NCI-H2227 (cell line): ENCODE data around the gene RXRB.

Source experiments
- DNase-seq: peaks from one replicate; lab custom pipeline; 2025; ENCODE audit not compliant: unreplicated experiment; lab: John Stamatoyannopoulos, UW

RXRB gene

DNA sequence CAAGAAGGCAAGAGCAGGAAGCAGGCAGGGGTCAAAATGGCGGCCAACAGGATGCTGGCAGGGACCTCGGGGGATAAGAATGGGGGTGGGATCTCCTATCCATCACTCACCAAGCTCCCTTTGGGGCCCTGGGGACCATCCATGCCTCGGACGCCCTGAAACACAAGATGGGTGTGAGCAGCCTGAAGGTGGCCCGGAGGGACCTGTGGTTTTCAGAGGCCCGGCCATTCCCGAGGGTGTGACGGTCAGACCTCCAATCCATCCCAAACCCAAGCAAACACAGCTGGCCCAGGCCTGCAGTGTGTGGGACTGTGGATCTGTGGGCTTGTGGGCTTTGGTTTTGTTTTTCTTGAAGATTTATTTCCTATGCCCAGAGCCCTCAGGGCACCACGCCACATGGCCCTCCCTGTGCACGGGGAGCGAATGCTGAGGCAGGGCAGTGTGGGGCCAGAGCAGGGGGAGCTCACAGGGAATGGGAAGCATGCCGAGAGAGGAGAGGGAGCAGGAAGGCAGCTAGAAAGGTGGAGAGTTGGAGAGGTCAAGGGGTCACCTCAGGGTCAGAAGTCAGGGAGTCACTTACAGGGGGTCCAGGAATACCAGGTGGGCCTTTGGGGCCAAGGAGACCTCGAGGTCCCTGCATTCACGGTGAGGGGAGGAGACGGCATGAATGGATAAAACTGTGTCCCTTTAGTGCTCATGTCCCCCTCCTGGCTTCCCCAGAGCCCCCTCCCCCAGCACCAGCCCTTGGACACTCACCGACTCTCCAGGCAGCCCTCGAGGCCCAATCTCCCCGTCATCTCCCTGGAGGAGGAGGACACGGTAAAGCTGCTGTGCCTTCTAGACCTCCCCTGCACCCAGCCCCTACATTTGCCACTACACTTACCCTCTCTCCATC lies 22.7 kb downstream of the RXRB start:
- no peak for DNase-seq

DNA sequence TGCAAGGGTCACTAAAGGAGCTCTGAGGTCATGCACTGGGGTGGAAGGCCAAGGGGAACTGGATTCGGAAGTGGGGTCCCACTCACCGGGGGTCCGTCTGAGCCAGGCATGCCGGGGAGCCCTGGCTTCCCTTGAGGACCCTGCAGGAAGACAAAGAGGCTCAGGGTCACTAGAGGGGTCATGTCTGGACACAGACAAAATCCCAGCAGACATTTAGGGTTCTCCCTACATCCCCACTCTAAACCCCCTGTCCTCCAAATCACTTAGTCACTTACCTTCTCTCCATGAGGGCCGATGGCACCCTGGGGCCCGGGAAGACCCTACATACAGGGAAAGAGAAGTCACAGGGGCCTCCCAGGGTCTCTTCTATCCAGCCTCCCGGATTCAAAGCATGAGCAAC lies 23.6 kb downstream of the RXRB start:
- DNase-seq: no peak

DNA sequence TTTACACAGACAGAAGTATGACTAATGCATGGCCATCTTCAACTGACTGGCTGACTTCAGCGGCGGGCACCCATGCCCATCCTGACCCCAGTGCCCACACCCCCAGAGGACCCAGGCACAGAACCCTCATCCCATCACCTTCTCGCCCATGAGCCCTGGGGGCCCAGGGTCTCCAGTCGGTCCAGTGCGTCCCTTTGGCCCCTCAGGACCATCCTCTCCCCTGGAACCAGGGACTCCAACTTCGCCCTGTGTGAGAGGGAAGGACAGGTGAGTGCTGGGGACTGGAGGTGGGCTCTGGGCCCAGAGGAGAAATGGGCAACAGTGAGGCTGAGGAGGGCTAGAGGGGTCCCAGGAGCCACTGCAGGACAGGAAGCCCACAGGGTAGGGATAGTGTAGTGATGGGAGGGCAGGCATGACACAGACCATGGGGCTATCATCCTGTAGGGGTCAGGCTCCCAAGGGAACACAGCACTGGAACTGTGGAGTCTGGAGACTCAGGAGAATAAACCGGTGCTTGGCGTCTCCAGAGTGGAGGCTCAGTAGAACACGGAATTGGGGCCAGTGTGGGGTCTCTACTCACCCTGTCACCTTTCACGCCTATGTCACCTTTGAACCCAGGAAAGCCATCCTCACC lies 24.9 kb downstream of the RXRB start:
- no peak for DNase-seq

DNA sequence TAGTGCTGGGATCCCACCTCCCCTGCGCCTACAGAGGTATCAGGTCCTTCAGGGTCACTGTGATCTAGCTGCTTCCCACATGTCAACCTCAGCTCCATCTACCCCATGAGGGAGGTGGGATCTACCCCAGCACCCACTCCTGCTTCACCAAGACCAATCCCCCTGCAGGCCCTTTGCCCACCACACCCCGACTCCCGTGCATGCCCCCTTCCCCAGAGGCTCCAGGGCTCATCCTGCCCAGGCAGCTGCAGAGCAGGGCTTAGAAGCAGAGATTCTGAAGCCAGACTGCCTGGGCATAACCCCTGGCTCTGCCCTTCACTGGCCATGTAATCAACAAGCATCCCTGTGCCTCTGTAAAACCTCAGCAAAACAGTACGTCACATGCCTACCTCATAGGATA lies 25.7 kb downstream of the RXRB start:
- DNase-seq: no peak

DNA sequence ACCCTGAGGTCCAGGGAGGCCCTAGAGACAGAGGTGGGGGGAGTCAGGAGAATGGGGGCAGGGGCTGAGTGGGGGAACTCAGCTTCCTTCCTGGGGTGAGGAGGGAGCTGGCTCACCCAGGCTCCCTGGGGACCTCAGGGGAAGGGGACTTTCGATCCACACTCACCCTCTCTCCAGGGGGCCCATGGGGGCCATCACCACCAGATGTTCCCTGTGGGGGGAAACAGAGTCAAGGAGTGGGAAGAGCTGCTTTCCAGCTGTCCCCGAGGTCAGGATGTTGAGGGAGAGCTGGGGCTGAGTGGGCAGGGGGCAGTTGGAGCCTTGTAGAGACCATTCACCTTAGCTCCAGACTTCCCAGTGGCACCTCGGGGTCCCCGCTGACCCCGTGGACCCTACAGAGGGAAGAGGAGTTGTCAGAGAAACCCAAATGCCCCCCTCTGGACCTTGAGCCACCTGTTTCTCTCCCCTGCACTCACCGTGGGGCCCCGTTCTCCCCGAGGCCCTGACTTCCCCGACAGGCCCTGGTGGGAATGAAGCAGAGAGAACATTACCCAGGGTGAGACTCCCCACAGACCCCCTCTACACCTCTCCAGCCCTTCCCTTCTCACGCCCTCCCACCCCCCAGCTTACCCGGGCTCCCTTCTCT lies 26.8 kb downstream of the RXRB start:
- no peak for DNase-seq

DNA sequence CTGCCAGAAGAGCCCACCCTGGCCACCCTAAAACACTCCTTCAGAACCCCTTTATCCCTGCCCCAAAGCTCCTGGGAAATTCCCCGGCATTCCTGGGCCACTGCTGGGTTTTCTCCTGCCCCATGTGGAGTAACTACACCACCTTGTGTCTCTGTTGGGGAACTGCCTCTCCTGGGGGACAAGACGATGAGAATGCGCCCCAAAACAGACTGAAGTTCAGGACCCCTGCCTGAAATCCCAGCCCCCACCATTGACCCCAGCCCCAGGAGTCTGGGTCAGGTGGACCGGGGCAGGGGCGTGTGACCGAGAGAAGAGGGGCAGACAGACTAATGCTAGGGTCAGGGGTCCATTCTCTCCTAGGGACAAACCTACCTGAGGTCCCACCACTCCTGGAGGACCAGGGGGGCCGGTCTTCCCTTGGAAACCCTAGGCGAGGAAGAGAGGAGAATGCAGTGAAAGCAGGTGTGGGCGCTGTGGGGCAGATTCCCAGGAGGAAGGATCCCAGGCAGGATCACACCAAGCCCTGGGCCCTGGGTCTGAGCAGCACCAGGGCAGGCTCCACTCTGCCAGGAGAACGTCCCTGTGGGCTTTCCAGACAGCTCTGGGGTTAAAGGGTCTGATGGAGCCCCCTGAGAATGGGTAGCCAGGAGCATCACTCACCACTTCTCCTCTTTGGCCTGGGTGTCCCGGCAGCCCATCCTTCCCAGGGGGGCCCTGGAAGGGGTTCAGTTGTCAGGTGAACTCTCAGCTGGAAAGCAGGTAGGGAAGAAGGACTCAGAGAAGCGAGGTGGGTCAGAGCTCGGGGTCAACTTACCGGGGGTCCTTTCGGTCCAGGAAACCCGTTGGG lies 27.6 kb downstream of the RXRB start:
- peak; percentile 13 for DNase-seq

DNA sequence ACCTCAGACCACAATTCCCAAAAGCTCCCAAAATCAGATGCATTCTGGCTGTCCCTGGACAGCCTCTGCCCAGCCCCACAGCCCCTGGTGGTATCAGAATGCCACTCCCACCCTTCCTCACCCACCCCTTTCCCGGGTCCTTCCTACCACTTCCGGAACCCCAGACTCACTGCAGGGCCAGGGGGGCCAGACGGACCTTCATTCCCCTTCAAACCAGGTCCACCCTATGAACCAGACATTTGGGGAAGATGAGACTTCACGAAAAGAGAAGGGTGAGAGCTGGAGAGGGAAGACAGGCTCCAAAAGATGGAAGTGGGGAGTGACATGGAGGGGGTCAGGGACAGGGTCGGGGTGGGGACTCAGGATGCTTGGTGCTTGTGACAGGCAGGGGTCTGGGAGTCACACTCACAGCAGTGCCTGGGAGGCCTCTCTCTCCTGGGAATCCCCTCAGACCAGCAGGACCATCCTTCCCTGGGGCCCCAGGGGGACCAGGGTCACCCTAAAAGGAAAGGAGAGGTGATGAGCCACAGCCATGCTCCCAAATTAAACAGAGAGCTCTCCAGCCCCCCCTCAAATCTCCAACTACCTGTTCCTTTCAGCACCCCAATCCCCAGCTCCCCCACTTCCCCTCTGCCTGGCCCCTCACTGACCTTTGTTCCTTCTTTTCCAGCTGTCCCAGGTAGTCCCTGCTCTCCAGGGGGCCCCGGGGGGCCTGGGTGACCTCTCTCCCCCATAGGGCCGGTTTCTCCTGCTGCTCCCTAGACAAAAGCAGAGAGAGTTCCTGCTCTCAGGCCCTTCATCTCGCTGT lies 28.4 kb downstream of the RXRB start:
- no peak for DNase-seq

DNA sequence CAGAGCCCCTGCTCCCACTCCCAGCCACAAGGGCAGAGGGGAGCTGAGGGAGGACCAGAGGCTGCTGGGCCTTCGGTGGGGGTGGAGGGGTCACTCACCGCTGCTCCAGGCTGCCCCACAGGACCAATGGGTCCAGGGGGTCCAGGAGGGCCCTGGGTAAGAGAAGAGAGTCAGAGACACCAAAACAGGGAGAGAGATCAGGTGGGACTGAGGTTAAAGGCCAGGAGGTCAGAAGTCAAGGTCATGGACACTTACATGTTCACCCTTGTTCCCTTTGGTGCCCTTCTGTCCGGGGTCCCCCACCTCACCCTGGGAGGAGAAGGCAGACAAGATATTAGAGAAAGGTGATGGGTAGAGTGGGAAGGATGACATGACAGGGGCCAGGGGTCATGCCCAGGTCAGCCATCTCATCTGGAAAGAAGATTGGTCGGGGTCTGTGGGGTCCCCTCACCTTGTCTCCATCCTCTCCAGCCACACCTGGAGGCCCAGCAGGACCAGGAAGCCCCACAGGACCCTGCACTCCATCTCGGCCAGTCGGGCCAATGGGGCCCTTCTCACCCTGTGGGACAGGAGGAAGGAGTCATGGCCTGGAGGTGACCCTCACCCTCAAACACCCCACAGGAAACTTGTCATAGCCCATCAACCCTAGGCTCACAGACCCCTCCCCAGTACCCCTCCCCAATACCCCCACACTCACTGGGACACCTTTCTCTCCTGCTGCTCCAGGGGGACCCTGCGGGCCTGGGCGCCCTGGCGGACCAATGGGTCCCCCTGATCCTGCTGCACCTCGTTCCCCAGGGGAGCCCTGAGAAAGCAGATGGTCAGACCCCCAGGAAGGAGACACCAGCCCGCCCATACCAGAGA lies 29.2 kb downstream of the RXRB start:
- no peak for DNase-seq

DNA sequence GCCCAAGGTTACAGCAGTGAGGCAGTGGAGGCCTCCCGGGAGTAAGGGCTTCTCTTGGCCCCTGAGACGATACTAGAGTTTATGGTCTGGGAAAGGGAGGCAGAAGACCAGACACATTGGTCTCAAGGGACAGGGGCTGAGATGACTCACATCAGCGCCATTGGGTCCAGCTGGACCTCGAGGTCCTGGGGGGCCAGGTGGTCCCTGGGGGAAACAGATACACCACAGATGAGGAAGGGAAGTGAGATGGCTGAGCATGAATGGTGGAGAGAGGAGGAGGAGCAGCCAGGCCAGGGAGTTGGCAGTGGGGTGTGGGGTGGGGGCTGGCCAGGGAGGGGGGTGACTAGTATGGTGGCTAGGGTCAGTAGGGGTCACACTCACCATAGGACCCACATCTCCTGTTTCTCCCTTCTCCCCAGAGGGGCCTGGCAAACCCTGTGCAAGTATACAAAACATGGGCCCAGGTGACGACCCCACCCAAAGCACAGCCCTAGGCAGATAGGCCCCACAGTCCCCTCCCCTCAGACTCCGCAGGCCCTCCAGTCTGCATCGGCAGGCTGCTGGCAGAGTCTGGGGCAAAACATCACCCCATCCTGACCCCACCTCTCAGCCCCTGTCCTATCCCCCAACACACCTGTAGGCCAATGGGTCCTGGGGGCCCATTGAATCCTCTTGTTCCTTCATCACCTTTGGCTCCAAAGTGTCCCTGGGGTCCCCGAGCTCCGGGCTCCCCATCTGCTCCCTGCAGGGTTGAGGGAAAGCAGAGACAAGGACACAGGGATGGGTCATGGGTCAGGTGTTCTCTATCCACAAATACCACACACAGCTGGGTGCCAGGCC lies 30.1 kb downstream of the RXRB start:
- DNase-seq: no peak

DNA sequence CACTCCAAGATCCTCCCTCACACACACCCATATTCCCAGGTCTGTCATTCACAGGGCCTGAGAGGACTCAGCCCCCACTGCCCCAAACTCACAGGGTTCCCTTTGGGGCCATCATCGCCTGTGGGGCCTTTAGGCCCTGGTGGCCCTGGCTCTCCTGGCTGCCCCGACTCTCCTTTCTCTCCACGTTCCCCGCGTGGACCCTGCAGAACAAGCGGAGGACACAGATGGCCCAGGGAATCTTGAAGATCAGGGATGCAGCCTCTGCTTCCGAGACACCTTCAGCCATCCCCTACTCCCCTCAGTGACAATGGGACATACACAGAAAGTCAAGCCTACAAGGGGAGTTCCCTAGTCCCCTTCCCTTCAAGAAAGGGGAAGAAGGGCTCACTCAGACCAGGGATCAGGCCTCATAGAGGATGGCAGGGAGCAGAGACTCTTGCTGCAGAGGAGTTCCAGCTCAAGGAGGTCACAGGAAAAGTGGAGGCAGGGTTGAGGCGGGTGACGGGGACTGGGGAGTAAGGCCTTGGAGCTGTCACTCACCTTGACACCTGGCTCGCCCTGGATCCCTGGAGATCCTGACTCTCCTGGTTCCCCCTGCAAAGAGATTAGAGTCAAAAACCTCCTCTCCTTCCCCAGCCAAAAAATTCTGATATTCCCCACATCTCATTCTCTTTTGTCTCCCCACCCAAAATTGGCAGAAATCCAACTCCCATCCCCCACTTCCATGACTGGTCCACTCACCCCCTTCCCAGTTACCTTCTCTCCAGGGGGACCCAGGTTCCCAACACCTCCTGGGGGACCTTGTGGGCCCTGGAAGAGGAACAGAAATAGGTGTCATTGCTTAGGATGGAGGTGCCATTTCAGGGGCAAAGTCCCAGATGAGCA lies 30.9 kb downstream of the RXRB start:
- no peak for DNase-seq

DNA sequence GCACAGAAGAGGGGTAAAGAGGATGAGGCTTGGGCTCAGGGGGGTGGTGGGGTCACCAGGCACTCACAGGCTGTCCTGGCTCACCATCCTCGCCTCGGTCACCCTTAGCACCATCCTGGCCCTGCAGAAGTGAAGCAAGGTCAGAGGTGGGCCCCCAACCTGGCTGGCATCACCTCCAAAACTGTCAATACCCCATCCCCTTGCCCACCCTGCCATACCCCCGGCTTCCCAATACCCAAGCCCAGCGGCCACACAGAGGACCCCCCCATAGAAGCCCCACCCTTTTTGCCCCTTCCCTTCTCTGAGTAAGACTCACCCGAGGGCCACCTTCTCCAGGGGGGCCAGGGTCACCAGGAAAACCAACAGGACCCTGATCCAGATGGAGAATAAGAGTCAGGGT lies 31.8 kb downstream of the RXRB start:
- no peak for DNase-seq

DNA sequence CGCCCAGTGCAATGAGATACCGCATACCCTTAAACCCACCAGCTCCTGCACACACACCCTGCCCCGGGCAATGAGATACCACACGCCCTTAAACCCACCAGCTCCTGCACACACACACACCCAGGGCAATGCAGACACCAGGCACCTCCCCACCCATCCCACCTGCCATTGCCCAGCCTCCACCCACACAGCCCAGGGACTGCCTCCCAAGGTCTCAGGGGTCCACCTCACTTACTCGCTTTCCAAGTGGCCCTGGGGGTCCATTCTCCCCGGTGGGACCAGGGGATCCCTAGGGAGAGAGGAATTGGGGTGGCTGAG lies 32.2 kb downstream of the RXRB start:
- DNase-seq: no peak

DNA sequence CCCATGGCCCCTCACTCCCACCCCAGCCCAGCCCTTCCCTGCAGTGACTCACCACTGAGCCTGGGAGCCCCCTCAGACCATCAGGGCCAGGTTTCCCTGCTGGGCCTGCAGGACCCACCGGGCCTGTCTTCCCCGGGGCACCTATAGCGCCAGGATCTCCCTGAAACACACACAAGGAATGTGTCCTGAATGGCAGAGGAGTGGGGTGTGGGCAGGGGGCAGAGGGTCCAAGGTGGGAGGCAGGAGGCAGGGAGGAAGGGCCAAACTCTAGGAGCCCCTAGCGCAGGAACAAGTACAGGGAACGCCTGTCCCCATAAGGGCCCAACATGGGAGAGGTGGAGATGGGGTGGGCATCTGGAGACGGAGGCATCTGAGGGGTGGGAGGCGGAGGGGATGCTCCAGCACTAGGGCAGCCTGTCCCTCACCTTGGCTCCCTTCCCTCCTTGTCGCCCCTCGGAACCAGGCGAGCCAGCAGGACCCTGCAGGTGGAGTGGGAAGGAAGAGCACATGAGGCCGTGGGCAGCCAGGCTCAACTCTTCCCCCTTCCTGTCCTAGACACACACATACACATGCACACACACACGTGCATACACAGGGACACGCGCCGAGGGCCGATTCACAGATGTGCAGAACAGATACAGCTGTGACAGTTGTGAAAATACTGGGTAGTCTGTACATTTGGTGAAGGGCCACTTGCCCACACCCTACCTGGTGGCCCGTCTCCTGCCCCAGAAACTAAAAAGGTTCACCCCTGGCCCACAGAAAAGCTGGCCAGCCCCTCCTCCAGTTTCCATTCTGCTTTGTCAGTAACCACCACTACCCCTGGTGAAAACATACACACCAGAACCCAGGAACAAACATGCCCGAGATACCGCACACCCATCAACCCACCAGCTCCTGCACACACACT lies 32.8 kb downstream of the RXRB start:
- DNase-seq: no peak

DNA sequence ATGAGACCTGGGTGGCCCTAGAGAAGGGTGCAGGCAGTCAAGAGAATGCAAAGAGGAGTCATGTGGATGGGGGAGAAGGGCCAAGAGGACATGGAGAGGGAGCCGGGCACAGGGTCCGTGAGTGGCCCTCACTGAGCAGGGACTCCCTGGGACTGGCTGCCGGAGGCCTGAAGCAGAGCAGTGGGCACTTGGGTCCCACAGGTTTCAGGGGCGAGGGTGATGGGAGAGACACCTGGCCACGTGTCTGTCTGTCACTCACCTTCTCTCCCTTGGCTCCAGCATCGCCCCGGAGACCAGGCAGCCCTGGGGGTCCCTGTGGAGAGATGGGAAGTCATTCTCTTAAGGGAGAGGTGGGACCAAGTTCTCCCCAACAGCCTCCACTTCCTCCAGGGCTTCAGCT lies 33.7 kb downstream of the RXRB start:
- DNase-seq: no peak

DNA sequence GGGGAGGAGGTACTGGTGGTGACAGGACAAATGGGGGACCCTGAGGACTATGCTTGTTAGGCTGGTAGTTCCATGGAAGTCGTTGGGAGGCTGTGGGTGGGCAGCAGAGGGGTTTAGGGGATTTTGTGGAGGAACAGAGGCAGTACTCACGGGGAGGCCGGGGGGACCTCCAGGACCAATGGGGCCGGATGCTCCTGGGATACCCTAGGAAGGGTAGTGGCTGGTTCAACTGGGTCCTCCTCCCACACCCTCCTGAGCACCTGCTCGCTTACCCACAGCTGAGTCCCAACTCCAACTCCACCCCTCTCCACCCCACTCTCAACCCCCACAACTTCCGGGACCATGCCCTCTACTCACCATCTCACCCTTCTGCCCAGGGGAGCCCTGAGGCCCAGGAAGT lies 34.1 kb downstream of the RXRB start:
- DNase-seq: no peak

DNA sequence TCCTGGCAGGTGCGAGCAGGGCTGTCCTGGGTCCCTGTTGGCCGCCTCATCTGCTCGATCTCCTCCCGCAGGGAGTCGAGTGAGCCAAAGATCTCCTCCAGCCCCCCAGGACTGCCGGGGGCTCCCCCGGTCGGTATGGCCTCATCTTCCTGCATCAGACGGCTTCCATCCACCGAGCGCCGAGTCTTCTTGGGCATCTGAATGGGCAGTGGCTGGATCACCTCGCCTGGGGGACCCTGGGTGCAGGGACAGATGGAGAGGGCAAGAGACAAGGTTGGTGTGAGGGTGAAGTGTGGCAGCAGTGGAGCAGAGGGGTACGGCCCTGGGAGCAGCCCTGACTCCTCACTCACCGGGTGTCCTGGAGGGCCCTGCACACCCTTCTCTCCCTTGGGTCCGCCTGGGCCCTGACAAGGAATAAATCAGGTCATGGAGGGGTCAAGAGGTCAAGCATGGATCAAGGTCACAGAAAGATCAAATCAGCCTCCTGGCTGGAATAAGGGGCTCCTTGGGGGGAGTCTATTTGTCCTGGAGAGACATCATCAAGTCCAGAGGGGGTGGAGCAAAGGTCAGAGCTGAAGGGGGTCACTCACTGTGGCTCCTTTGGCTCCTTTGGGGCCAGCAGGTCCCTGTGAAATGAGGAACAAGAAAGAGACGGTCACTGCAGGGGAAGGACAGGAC lies 34.7 kb downstream of the RXRB start:
- DNase-seq: no peak
